ENCODE results near the gene SUMF1.

SUMF1 gene

GRCh38 chr3:4375911-4376310, 91.2 kb downstream of the SUMF1 start:
- DNase-seq: no peak

- DNase-seq: no peak
These were observed 93.4 kb downstream of the SUMF1 start for GRCh38 chr3:4373669-4374068.

GRCh38 chr3:4362523-4362922, 104.5 kb downstream of the SUMF1 start:
- no peak for DNase-seq

GRCh38 chr3:4360817-4361216, 106.3 kb downstream of the SUMF1 start:
- no peak for DNase-seq

- no peak for DNase-seq
These were observed 107.1 kb downstream of the SUMF1 start for GRCh38 chr3:4359805-4360502.

GRCh38 chr3:4358273-4358672, 108.8 kb downstream of the SUMF1 start:
- DNase-seq: no peak

GRCh38 chr3:4356546-4357410, 110.3 kb downstream of the SUMF1 start:
- DNase-seq: no peak

GRCh38 chr3:4356220-4356540, 110.9 kb downstream of the SUMF1 start:
- DNase-seq: no peak

- no peak for DNase-seq
These were observed 111.5 kb downstream of the SUMF1 start for GRCh38 chr3:4355401-4356219.

GRCh38 chr3:4351872-4352271, 115.2 kb downstream of the SUMF1 start:
- DNase-seq: no peak

- DNase-seq: peak; percentile 53
These were observed 115.8 kb downstream of the SUMF1 start for GRCh38 chr3:4351164-4351855.

- DNase-seq: peak; percentile 43
These were observed 116.3 kb downstream of the SUMF1 start for GRCh38 chr3:4350789-4351163.

- DNase-seq: no peak
These were observed 123.8 kb downstream of the SUMF1 start for GRCh38 chr3:4343258-4343657.

GRCh38 chr3:4341336-4341675, 125.8 kb downstream of the SUMF1 start:
- no peak for DNase-seq

- DNase-seq: no peak
These were observed 126.4 kb downstream of the SUMF1 start for GRCh38 chr3:4340411-4341335.

GRCh38 chr3:4340077-4340410, 127.0 kb downstream of the SUMF1 start:
- no peak for DNase-seq

- DNase-seq: no peak
These were observed 128.3 kb downstream of the SUMF1 start for GRCh38 chr3:4338751-4339150.

GRCh38 chr3:4336850-4337546, 130.1 kb downstream of the SUMF1 start:
- DNase-seq: no peak

GRCh38 chr3:4335840-4336562, 131.1 kb downstream of the SUMF1 start:
- no peak for DNase-seq

- no peak for DNase-seq
These were observed 132.5 kb downstream of the SUMF1 start for GRCh38 chr3:4334548-4334947.

- no peak for DNase-seq
These were observed 134.1 kb downstream of the SUMF1 start for GRCh38 chr3:4332991-4333390.
